ENCODE results near the gene BACH1.

- TF ChIP-seq EZH2phosphoT487 (IDR thresholded peaks at IDR 0.05; ENCODE audit: low read length), result no peak
- TF ChIP-seq EZH2 (optimal IDR thresholded peaks at IDR 0.05; ENCODE audit: low read depth, low read length), result no peak
- TF ChIP-seq CTCF (IDR thresholded peaks at IDR 0.05; ENCODE audit: low read length), result no peak
Measured at GRCh38 chr21:29316806-29317205, 18.1 kb downstream of the BACH1 start.
